GM13976 (cell line): Measurements from ENCODE around the gene LMX1A.

ENCODE experiments used
- DNase-seq: peaks from one replicate; pipeline ENCODE4 v3.0.0; 2012; ENCODE audit warnings: low spot score
- in situ Hi-C: fragments of 300-500 bp; cut with MboI; formaldehyde crosslinking; loops from one replicate; pipeline ENCODE4 v1.12.0; 2022; ENCODE audit warnings: low sequenced_read_pairs, mixed read lengths, inconsistent platforms; ENCODE audit not compliant: unreplicated experiment
- TF ChIP-seq, protein P1 (sequence below): IDR thresholded peaks from 2 replicates; pipeline ENCODE4 v1.5.1; 2012; ENCODE audit warnings: borderline replicate concordance, mild to moderate bottlenecking; ENCODE audit not compliant: insufficient read depth; ENCODE audit errors: extremely low read depth, missing control alignments, control extremely low read depth

Gene LMX1A

DNA sequence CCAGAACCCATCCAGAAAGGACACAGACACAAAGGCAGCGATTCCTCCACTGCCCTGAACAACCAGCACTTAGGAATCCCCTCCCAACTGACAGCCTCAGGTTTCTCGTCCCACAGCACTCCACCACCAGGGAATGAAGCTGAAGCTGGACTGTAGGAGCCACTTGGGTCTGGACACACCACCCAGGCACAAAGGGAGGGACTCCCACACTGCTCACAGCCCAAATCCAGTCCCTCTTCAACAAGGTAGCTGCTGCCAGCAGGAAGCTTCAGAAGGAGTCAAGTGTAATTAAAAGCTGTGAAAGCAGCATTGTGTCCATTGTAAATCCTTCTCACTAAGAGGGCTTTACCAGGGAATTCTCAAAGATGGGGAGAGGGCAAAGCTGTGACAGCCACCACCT, 29.0 kb downstream of the LMX1A start:
- TF ChIP-seq, protein P1, sequence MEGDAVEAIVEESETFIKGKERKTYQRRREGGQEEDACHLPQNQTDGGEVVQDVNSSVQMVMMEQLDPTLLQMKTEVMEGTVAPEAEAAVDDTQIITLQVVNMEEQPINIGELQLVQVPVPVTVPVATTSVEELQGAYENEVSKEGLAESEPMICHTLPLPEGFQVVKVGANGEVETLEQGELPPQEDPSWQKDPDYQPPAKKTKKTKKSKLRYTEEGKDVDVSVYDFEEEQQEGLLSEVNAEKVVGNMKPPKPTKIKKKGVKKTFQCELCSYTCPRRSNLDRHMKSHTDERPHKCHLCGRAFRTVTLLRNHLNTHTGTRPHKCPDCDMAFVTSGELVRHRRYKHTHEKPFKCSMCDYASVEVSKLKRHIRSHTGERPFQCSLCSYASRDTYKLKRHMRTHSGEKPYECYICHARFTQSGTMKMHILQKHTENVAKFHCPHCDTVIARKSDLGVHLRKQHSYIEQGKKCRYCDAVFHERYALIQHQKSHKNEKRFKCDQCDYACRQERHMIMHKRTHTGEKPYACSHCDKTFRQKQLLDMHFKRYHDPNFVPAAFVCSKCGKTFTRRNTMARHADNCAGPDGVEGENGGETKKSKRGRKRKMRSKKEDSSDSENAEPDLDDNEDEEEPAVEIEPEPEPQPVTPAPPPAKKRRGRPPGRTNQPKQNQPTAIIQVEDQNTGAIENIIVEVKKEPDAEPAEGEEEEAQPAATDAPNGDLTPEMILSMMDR: no peak
- DNase-seq: no peak
- in situ Hi-C loops: no loop called here

DNA sequence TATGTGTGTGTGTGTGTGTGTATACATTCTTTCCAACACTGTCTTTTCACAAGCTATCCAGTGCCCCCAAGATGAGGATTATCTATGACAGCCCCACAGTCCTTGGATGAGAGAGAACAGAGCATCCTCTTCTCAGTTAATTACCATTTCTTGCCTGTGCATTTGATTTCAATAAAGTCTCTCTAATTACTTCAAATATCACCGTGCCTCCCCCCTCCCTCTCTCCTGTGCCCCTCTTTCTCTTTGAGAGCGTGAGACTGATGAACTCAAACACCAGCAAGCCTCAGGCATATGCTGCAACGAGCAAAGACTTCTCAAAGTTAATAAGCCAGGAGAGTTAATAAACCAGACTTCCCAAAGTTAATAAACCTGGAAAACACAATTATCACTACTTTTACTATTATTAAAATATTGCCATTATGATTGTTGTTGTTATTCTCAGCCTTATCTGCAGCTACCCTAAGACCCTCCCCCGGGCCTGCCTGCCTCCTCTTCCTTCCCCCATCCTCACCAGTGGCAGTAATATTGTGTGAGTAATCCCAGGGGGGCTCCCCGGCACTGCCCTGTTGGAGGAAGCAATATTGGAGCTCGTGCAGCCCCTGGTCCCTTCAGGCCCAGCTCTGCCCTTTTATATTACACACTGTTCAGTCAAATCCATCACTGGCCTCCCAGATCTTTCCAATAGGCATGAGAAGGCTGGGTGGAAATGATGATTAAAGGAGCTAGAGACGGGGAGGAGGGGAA, 30.9 kb downstream of the LMX1A start:
- DNase-seq: no peak
- TF ChIP-seq, protein P1: no peak
- in situ Hi-C loops: no loop called here

DNA sequence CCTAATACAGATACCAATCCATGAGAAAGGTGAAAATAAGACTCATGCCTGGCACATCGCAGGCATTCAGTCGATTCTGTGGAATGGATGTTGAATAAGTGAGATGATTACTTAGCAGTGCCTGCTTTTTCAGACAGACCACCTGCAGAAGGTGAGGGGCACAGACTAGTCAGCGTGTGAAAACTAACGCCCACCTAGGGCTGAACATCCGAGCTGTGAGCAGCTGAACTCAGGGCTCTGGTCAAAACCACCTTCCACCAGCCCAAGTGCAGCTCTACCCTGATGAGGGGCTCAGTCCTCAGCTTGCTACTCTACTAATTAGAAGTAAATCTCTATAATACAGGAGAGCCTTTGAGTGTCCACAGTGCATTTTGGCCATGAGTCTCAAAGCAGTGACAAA, 32.5 kb downstream of the LMX1A start:
- TF ChIP-seq, protein P1: no peak
- in situ Hi-C loops: no loop called here
- DNase-seq: no peak

DNA sequence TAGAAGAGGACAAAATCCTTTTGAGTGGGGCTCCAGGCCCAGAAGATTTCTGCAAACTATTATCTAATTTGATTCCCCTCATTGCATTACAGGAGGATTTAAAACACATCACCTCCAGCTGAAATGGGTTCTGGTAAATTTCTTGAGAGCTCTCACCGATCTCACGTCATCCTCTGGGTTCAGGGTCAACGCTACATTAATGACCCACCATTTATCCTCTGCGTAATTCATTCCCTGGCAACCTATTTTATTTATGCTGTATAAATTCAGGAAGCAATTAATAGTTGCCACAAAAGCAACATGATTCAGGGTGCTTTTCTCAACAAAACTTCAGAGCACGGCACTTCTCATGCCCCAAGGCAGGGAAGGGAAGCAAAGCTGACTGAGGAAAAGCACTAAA, 38.9 kb downstream of the LMX1A start:
- DNase-seq: no peak
- in situ Hi-C loops: no loop called here
- TF ChIP-seq, protein P1: no peak

DNA sequence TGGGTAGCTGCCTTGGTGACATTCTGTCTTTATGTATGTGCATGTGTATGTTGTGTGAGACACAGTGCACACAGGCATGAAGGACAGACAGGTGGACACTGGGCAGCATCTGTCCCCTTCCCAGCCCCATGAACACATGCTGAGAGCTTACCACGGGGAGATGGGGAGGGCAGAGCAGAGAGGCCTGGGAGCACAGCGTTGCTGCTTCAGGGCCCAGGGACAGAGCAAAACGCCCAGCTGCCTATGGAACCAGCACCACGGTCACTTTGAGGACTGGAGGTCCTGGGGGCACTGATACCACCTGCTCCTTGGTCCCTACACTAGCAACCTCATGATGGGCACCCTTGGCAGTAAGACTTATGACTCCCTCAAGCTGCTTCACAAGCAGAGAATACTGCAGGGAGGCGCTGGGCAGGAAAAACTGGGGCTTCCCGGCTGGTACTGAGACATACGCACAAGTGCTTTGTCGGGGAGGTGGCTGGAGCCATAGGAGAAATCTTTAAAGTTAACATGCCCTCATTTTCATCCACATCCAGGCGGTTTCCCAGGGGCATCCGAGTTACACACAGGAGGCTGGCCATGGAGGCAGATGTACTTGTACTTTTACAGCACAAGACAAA, 40.3 kb downstream of the LMX1A start:
- no peak for DNase-seq
- in situ Hi-C loops: no loop called here
- TF ChIP-seq, protein P1: no peak

DNA sequence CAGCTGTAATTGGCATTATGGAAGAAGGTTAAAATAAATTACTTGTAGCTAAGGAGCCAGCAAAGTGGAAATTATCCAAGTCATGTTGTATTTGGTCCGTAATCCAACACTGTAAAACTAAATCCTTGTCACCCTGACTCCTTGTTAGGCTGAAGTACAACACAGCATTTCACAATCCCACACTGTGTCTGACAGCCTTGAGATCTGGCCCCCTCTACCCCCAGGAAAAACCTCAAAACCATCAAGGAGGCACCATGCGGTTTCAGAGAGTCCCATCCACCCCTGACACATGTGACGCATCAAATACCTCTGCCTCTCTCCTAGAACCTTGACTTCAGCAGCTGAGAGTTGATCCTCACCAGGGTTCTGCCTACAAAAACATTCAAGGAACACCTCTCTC, 41.0 kb downstream of the LMX1A start:
- TF ChIP-seq, protein P1: no peak
- in situ Hi-C loops: no loop called here
- DNase-seq: no peak
